ENCODE data around the gene SUSD3.

DNA sequence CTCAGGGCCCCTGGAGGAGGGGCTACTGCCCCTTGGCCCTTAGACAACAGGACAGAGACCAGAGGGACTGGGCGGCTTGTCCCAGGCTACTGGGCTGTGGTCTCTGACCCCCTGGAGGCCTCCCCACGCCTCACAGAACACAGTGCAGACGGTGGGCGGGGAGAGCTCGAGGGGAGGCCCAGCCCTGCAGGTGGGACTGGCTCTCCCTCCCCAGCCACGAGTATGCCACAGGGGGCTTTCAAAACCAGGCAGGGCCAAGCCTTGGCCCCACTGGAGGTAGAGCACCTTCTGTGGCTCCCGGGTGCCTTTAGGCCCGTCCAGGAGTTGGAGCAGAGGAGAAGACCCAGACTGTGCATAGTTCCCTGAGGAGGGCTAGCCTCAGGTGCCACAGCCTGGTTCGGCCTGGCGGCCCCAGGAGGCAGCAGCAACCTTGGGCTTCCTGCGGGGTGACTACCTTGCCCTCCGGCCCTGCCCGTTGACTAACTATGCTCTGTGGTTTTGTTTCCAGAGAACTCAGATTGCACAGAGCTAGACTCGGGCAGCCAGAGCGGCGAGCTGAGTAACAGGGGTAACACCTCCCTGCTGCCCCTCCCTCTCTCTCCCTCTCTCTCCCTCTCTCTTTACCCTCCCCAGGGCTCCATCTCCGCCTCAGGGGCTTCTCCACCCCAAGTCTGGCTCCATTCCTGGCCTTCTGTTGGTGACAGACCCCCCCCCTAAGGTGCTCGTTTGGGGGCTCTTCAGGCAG is 53.0 kb downstream of the SUSD3 start:
- TF ChIP-seq, protein P1, sequence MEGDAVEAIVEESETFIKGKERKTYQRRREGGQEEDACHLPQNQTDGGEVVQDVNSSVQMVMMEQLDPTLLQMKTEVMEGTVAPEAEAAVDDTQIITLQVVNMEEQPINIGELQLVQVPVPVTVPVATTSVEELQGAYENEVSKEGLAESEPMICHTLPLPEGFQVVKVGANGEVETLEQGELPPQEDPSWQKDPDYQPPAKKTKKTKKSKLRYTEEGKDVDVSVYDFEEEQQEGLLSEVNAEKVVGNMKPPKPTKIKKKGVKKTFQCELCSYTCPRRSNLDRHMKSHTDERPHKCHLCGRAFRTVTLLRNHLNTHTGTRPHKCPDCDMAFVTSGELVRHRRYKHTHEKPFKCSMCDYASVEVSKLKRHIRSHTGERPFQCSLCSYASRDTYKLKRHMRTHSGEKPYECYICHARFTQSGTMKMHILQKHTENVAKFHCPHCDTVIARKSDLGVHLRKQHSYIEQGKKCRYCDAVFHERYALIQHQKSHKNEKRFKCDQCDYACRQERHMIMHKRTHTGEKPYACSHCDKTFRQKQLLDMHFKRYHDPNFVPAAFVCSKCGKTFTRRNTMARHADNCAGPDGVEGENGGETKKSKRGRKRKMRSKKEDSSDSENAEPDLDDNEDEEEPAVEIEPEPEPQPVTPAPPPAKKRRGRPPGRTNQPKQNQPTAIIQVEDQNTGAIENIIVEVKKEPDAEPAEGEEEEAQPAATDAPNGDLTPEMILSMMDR (IDR thresholded peaks at IDR 0.05; ENCODE audit: borderline replicate concordance, extremely low read depth, low read length, poor library complexity, severe bottlenecking), result no peak
- TF ChIP-seq EZH2 (IDR thresholded peaks at IDR 0.05; ENCODE audit: borderline replicate concordance, low read depth, low read length, severe bottlenecking), result no peak
